H9 (cell line): Measurements from ENCODE around the gene PITRM1. TPM values are rescaled to one million over a fixed set of nuclear protein-coding genes. Genes with fewer than 3 reads are reported as not detected.

Source experiments
- DNase-seq: peaks from one replicate; pipeline ENCODE4 v3.0.0-alpha.2; 2017
- H2AFZ ChIP-seq: one replicate; pipeline ENCODE4 v1.6.1; 2013; ENCODE audit warnings: mild to moderate bottlenecking, low read length, control low read depth, moderate library complexity
- H2AK5ac ChIP-seq: 2 replicates; pipeline ENCODE4 v1.6.1; 2013; ENCODE audit warnings: low read length, control low read depth, mixed read lengths; ENCODE audit not compliant: insufficient read length
- H2BK120ac ChIP-seq: one replicate; pipeline ENCODE4 v1.6.1; 2013; ENCODE audit warnings: low read depth, mild to moderate bottlenecking, low read length, control low read depth, inconsistent platforms; ENCODE audit not compliant: poor library complexity, severe bottlenecking
- H2BK12ac ChIP-seq: 2 replicates; pipeline ENCODE4 v1.6.1; 2013; ENCODE audit warnings: low read length, control low read depth, mixed read lengths, low read depth; ENCODE audit not compliant: insufficient read length
- H2BK15ac ChIP-seq: 2 replicates; pipeline ENCODE4 v1.6.1; 2013; ENCODE audit warnings: low read depth, low read length, control low read depth
- H2BK20ac ChIP-seq: one replicate; pipeline ENCODE4 v1.6.1; 2013; ENCODE audit warnings: low read depth, mild to moderate bottlenecking, low read length, control low read depth, inconsistent platforms; ENCODE audit not compliant: poor library complexity, severe bottlenecking
- H2BK5ac ChIP-seq: 2 replicates; pipeline ENCODE4 v1.6.1; 2013; ENCODE audit warnings: low read length, control low read depth, mixed read lengths; ENCODE audit not compliant: insufficient read length
- H3K14ac ChIP-seq: 2 replicates; pipeline ENCODE4 v1.6.1; 2013; ENCODE audit warnings: low read length, control low read depth; ENCODE audit not compliant: insufficient read depth
- H3K18ac ChIP-seq: 2 replicates; pipeline ENCODE4 v1.6.1; 2013; ENCODE audit warnings: low read depth, mild to moderate bottlenecking, mixed read lengths, low read length, control low read depth; ENCODE audit not compliant: insufficient read length
- H3K23ac ChIP-seq: 2 replicates; pipeline ENCODE4 v1.6.1; 2013; ENCODE audit warnings: low read length, control low read depth, mixed read lengths, low read depth; ENCODE audit not compliant: insufficient read length
- H3K23me2 ChIP-seq: 2 replicates; pipeline ENCODE4 v1.6.1; 2013; ENCODE audit warnings: low read depth, mild to moderate bottlenecking, mixed read lengths, low read length, control low read depth; ENCODE audit not compliant: insufficient read length, poor library complexity, severe bottlenecking
- H3K27ac ChIP-seq: 2 replicates; pipeline ENCODE4 v1.5.1; 2013; ENCODE audit warnings: low read length, control low read depth, mixed read lengths, low read depth; ENCODE audit not compliant: insufficient read length
- H3K27me3 ChIP-seq: 2 replicates; pipeline ENCODE4 v1.6.1; 2013; ENCODE audit warnings: low read length, control low read depth, inconsistent platforms; ENCODE audit not compliant: insufficient read depth
- H3K4ac ChIP-seq: 2 replicates; pipeline ENCODE4 v1.6.1; 2013; ENCODE audit warnings: low read depth, mild to moderate bottlenecking, control low read depth, inconsistent platforms, low read length, moderate library complexity
- H3K4me1 ChIP-seq: 2 replicates; pipeline ENCODE4 v1.6.1; 2013; ENCODE audit warnings: low read length, control low read depth, inconsistent platforms; ENCODE audit not compliant: insufficient read depth
- H3K4me2 ChIP-seq: 2 replicates; pipeline ENCODE4 v1.6.1; 2013; ENCODE audit warnings: low read length, control low read depth, mixed read lengths; ENCODE audit not compliant: insufficient read length, insufficient read depth
- H3K56ac ChIP-seq: 2 replicates; pipeline ENCODE4 v1.6.1; 2013; ENCODE audit warnings: low read depth, mild to moderate bottlenecking, mixed read lengths, low read length, control low read depth; ENCODE audit not compliant: insufficient read length
- H3K79me1 ChIP-seq: 2 replicates; pipeline ENCODE4 v1.6.1; 2013; ENCODE audit warnings: low read depth, mild to moderate bottlenecking, moderate library complexity, low read length, control low read depth, inconsistent platforms; ENCODE audit not compliant: insufficient read depth, poor library complexity, severe bottlenecking
- H3K79me2 ChIP-seq: 2 replicates; pipeline ENCODE4 v1.6.1; 2013; ENCODE audit warnings: low read length, control low read depth, inconsistent platforms; ENCODE audit not compliant: insufficient read depth
- H3K9ac ChIP-seq: 2 replicates; pipeline ENCODE4 v1.6.1; 2013; ENCODE audit warnings: low read length, control low read depth, mixed read lengths; ENCODE audit not compliant: insufficient read length; ENCODE audit errors: extremely low read depth
- H3K9me3 ChIP-seq: one replicate; pipeline ENCODE4 v1.6.1; 2013; ENCODE audit warnings: low read depth, low read length, inconsistent platforms; ENCODE audit not compliant: control insufficient read depth
- H3T11ph ChIP-seq: one replicate; pipeline ENCODE4 v1.6.1; 2013; ENCODE audit warnings: mild to moderate bottlenecking, low read length, control low read depth, inconsistent platforms
- H4K20me1 ChIP-seq: one replicate; pipeline ENCODE4 v1.6.1; 2013; ENCODE audit not compliant: control insufficient read depth, insufficient read length, insufficient read depth
- H4K5ac ChIP-seq: 2 replicates; pipeline ENCODE4 v1.6.1; 2013; ENCODE audit warnings: low read depth, mild to moderate bottlenecking, mixed read lengths, low read length, control low read depth; ENCODE audit not compliant: insufficient read length
- H4K8ac ChIP-seq: replicated peaks from 2 replicates; pipeline ENCODE4 v1.6.1; 2013; ENCODE audit warnings: low read length, control low read depth, mixed read lengths, low read depth; ENCODE audit not compliant: insufficient read length
- H4K91ac ChIP-seq: 2 replicates; pipeline ENCODE4 v1.6.1; 2013; ENCODE audit warnings: low read depth, mild to moderate bottlenecking, moderate library complexity, mixed read lengths, low read length, control low read depth; ENCODE audit not compliant: insufficient read length
- H3K27ac Mint-ChIP-seq, 3 experiments: 2 replicates in 2 of 3; 3 replicates in 1 of 3; pipeline ENCODE4 v1.8.0; 2020 to 2021; ENCODE audit warnings: mixed read lengths in 3 of 3, mild to moderate bottlenecking in 1 of 3, moderate library complexity in 1 of 3
- H3K27me3 Mint-ChIP-seq: 2 replicates; pipeline ENCODE4 v1.8.0; 2021; ENCODE audit warnings: low read depth, mild to moderate bottlenecking, moderate library complexity, mixed read lengths
- H3K36me3 Mint-ChIP-seq, 3 experiments: 2 replicates in 2 of 3; 3 replicates in 1 of 3; pipeline ENCODE4 v1.8.0; 2020 to 2021; ENCODE audit warnings: low read depth in 3 of 3, mixed read lengths in 3 of 3; ENCODE audit not compliant: insufficient read depth in 1 of 3
- H3K4me1 Mint-ChIP-seq, 2 experiments: 2 replicates each; pipeline ENCODE4 v1.8.0; 2020; ENCODE audit warnings: mixed read lengths in 2 of 2
- H3K4me3 Mint-ChIP-seq, 2 experiments: 2 replicates in 1 of 2; 3 replicates in 1 of 2; pipeline ENCODE4 v1.8.0; 2020 to 2021; ENCODE audit warnings: mild to moderate bottlenecking in 2 of 2, mixed read lengths in 2 of 2, moderate library complexity in 1 of 2
- H3K9me3 Mint-ChIP-seq, 2 experiments: 2 replicates in 1 of 2; 3 replicates in 1 of 2; pipeline ENCODE4 v1.8.0; 2020; ENCODE audit warnings: mild to moderate bottlenecking in 2 of 2, mixed read lengths in 2 of 2, moderate library complexity in 1 of 2
- WGBS: extraction: QIAGEN DNeasy Blood & Tissue Kit; methylation state at CpG from one replicate; pipeline ENCODE4 v1.1.7; 2013; ENCODE audit warnings: missing lambda C conversion rate, low lambda C conversion rate, mixed read lengths; ENCODE audit not compliant: insufficient read length; ENCODE audit errors: extremely low coverage; 5-methylcytosine and 5-hydroxymethylcytosine counted together
- total RNA-seq: library from RNA; stranded (reverse); gene quantifications from 2 replicates; pipeline ENCODE4 v1.2.1, GENCODE V29; 2021
- TF ChIP-seq, protein P1 (sequence below): fragments of 200-600 bp; sonication (generic); conservative IDR thresholded peaks from 3 replicates; pipeline ENCODE4 v1.8.0; 2021; ENCODE audit warnings: antibody characterized with exemption, mild to moderate bottlenecking

PITRM1 gene
- total RNA-seq, 1 experiment from 2014 or later, result 27.8 TPM

DNA sequence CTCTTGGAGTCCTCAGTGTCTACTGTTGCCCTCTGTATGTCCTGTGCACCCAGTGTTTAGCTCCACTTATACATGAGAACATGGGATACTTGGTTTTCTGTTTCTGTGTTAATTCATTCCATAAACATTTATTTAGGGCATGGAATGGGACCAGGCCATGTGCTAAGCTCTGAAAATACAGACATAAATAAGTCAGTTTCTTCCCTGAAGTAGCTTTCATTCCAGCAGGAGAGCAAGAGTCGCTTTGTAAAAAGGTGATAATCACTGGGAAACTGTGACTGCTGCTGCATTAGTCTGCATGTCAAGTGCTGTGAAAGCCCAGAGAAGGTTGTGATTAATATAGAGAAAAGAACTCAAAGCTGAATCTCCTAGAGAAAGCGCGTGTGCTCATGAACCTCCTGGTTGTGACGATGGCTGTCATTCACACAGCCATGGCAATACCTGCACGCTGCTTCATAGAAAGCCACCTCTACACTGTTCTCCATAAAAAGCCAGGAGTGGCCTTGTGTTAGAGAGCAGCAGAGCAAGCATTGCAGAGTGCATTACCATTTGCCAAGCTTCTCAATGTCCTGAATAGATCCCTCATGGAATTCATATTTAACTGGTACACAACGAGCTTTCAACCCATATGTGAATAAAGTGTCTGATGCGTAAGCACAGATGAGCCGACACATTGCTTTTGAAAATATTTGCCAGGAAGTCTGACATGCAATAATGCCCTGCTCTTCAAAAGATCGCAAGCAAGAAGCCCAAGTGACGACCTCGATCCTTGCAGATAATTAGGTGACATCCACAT, 30.6 kb upstream of the PITRM1 start:
- H4K8ac ChIP-seq, result no peak overlapping the region
- no peak overlapping the region for H3K4me2 ChIP-seq
- no peak overlapping the region for H3K9ac ChIP-seq
- H3K4me1 ChIP-seq, result no peaks in the 10 kb centered on the region
- no peaks in the 10 kb centered on the region for H3K36me3 Mint-ChIP-seq
- H2BK12ac ChIP-seq, result no peak overlapping the region
- no peaks in the 10 kb centered on the region for H3K23me2 ChIP-seq
- no peaks in the 10 kb centered on the region for H3K9me3 ChIP-seq
- no peak overlapping the region for H3K27ac ChIP-seq
- H2BK120ac ChIP-seq, result no peak overlapping the region
- no peaks in the 10 kb centered on the region for H3K79me1 ChIP-seq
- no peak overlapping the region for H3K56ac ChIP-seq
- H3K18ac ChIP-seq, result no peak overlapping the region
- no peak overlapping the region for H4K5ac ChIP-seq
- H3K4ac ChIP-seq, result no peak overlapping the region
- peaks cover 8 to 11% of the 10 kb centered on the region in 2 experiments for H3K4me1 Mint-ChIP-seq
- H2AFZ ChIP-seq, result no peak overlapping the region
- no peak overlapping the region for H3K4me3 Mint-ChIP-seq
- no peaks in the 10 kb centered on the region; the same call in none of the 2 replicates for H3K27me3 ChIP-seq
- no peaks in the 10 kb centered on the region for H4K20me1 ChIP-seq
- no peak overlapping the region for H2AK5ac ChIP-seq
- H3K14ac ChIP-seq, result no peak overlapping the region
- no peak overlapping the region for H2BK20ac ChIP-seq
- TF ChIP-seq, protein P1, sequence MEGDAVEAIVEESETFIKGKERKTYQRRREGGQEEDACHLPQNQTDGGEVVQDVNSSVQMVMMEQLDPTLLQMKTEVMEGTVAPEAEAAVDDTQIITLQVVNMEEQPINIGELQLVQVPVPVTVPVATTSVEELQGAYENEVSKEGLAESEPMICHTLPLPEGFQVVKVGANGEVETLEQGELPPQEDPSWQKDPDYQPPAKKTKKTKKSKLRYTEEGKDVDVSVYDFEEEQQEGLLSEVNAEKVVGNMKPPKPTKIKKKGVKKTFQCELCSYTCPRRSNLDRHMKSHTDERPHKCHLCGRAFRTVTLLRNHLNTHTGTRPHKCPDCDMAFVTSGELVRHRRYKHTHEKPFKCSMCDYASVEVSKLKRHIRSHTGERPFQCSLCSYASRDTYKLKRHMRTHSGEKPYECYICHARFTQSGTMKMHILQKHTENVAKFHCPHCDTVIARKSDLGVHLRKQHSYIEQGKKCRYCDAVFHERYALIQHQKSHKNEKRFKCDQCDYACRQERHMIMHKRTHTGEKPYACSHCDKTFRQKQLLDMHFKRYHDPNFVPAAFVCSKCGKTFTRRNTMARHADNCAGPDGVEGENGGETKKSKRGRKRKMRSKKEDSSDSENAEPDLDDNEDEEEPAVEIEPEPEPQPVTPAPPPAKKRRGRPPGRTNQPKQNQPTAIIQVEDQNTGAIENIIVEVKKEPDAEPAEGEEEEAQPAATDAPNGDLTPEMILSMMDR, result no peak
- no peak overlapping the region for H2BK15ac ChIP-seq
- DNase-seq, result no peak
- peaks cover 14% of the 10 kb centered on the region for H3K27me3 Mint-ChIP-seq
- no CpG with 5 or more reads among the region's 11 CpGs for WGBS
- no peak overlapping the region for H3K27ac Mint-ChIP-seq
- no peak overlapping the region for H4K91ac ChIP-seq
- no peaks in the 10 kb centered on the region for H3K9me3 Mint-ChIP-seq
- H3T11ph ChIP-seq, result no peak overlapping the region
- no peaks in the 10 kb centered on the region for H3K79me2 ChIP-seq
- H2BK5ac ChIP-seq, result no peak overlapping the region
- no peak overlapping the region for H3K23ac ChIP-seq
